ENCODE measurements around the gene PTPRN2.
"Not testable (repeated sequence)": the region's sequence is repeated elsewhere in the genome, so short reads cannot be mapped to it uniquely, and the experiment has no call there.

PTPRN2 gene

DNA sequence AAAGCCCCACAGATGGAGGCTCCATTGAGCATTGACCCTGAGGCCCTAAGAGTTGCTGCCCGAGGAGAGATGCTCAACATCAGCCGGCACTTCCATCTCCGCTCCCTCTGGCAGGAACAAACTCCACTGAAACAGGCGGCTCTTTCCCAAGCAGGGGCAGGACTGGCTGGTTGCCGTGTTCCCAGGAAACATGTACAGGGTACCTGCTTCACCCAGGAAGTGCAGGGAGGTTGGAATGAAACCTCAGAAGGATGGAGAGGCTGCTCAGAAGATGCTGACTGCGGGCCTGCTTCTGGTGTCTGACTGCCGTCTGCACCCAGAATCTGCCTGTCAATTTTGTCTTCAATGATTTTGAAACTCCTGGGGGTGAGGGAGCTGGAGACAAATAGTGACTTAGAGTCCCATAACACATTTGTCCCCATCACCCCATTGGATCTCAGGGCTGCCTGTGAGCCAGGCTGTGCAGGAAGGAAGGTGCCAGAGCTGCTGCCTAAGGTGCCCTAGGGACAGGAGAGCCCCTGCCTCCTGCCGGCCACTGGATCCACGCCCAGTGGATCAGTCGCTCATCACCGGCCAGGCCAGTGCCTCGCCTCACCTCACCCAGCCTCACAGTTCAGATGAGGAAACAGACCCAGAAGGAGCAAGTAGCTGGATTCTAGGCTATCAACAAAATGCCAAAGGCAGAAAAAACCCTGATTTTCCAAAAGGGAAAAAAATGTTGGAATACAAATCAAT lies 237.3 kb downstream of the PTPRN2 start:
- no peak for DNase-seq

DNA sequence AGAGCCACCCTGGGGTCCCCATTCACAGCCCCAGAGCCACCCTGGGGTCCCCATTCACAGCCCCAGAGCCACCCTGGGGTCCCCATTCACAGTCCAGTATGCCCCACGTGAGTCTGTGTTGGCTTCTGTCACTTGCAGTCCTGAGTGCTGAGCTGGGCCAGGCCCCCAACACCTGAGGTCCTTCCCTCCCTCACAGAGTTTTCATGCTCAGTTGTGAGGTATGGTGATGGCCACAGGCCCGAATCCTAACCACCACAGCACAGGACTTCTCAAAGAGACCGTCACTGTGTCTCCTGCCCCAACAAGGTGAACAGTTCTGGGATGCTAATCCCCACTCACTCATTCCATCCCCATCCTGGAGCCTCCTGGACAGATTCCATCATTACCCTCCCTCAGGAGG lies 239.2 kb downstream of the PTPRN2 start:
- DNase-seq: no peak

DNA sequence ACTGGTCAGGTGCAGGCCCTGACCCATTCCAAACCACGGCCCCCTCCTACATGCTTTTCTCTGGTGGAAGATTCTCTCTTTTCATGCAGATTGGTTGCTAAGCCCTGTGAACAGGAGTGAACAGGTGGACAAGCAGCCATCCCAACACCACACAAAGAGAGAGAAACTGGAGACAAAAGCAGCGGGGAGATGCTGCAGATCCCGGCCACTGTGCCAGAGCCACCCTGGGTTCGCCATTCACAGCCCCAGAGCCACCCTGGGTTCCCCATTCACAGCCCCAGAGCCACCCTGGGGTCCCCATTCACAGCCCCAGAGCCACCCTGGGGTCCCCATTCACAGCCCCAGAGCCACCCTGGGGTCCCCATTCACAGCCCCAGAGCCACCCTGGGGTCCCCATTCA lies 239.6 kb downstream of the PTPRN2 start:
- not testable (repeated sequence) for DNase-seq

DNA sequence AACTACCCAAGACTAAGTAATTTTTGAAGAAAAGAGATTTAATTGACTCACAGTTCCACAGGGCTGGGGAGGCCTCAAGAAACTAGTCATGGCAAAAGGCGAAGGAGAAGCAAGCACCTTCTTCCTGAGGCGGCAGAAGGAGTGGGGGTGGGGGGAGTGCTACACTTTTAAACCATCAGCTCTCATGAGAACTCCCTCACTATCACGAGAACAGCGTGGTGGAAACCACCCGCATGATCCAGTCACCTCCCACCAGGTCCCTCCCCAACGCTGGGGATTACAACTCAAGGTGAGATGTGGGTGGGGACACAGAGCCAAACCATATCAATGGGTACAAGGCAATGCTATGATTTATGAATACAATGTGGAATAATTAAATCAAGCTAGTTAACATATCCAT lies 241.9 kb downstream of the PTPRN2 start:
- DNase-seq: no peak

DNA sequence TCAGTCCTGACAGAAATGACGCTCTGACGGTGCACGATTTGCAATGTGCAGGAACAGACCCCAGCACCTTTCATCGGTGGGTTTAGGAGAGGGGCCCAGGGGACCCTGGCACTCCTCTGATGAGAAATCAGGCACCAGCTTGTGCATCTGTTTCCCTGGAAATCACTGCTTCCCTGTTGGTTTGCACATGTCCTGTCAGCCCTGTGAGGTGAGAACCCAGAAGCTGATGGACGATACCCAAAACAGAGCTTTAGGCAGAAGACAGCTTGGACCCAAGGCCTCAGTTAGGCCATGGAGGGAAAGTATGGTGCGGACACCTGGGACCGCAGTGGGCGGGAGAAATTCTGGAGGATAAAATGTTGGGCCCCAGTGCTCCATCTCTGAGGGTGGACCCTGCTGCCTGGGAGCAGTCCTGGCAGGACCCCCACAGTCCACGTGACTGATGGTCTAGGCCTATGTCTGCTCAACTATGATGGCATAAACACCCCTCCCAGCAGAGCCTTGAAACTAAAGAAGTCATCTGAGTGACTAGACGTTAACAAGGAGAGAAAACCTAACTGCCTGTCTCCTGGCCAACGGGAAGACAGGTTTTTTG lies 242.8 kb downstream of the PTPRN2 start:
- DNase-seq: no peak

DNA sequence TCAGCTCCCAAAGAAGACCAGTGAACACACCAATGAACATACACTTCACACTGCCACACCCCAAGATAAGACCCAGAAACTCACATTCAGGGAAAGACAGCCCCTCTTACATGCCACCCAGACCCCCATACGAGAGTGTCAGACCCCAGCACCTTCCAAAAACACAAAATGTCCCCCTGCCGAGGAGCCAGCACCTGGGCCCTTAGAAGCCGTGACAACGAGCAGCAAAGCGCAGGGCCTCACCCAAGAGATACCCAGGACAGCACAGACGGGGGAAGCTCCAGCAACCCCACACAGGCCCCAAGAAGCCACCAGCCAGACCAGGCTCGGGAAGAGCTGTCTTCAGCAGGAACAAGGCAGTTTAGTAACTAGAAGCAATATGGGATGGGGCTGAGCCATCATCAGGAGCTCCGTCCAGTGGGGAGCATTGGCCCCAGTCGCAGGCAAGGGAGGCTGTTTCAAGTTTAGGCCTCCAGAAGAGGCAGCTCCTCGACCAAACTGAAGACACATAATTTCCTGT lies 243.6 kb downstream of the PTPRN2 start:
- DNase-seq: no peak

DNA sequence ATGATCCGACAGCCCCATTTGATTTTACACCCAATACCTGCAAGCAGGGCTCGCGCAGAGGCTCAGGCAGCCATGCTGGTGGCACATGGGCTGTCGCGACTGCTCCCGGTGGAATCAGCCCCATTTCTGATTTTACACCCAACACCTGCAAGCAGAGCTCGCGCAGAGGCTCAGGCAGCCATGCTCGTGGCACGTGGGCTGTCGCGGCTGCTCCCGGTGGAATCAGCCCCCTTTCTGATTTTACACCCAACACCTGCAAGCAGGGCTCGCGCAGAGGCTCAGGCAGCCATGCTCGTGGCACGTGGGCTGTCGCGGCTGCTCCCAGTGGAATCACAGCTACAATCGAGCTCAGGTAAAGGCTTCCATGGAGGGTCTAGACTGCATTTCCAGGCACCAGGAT lies 244.1 kb downstream of the PTPRN2 start:
- no peak for DNase-seq

DNA sequence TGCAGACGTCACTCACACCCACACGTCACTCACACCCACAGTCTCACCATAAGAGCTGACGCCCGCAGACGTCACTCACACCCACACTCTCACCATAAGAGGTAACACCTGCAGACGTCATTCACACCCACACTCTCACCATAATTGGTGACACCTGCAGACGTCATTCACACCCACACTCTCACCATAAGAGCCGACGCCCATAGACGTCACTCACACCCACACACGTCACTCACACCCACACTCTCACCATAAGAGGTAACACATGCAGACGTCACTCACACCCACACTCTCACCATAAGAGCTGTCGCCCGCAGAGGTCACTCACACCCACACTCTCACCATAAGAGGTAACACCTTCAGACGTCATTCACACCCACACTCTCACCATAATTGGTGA lies 246.5 kb downstream of the PTPRN2 start:
- not testable (repeated sequence) for DNase-seq

DNA sequence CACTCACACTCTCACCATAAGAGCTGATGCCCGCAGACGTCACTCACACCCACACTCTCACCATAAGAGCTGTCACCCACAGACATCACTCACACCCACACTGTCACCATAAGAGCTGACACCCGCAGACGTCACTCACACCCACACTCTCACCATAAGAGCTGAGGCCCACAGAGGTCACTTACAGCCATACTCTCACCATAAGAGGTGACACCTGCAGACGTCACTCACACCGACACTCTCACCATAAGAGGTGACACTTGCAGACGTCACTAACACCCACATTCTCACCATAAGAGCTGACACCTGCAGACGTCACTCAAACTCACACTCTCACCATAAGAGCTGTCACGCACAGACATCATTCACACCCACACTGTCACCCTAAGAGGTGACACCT lies 250.7 kb downstream of the PTPRN2 start:
- DNase-seq: not testable (repeated sequence)

DNA sequence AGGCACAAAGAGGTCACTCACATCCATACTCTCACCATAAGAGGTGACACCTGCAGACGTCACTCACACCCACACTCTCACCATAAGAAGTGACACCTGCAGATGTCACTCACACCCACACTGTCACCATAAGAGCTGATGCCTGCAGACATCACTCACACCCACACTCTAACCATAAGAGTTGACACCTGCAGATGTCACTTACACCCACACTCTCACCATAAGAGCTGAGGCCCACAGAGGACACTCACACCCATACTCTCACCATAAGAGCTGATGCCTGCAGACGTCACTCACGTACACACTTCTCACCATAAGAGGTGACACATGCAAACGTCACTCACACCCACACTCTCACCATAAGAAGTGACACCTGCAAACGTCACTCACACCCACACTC lies 255.1 kb downstream of the PTPRN2 start:
- not testable (repeated sequence) for DNase-seq

DNA sequence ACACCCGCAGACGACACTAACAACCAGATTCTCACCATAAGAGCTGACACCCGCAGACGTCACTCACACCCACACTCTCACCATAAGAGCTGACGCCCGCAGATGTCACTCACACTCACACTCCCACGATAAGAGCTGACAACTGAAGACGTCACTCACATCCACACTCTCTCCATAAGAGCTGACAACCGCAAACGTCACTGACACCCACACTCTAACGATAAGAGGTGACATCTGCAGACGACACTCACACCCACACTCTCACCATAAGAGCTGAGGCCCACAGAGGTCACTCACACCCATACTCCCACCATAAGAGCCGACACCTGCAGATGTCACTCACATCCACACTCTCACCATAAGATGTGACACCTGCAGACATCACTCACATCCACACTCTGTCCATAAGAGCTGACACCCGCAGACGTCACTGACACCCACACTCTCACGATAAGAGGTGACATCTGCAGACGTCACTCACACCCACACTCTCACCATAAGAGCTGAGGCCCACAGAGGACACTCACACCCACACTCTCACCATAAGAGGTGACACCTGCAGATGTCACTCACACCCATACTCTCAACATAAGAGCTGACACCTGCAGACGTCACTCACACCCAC lies 255.7 kb downstream of the PTPRN2 start:
- not testable (repeated sequence) for DNase-seq

DNA sequence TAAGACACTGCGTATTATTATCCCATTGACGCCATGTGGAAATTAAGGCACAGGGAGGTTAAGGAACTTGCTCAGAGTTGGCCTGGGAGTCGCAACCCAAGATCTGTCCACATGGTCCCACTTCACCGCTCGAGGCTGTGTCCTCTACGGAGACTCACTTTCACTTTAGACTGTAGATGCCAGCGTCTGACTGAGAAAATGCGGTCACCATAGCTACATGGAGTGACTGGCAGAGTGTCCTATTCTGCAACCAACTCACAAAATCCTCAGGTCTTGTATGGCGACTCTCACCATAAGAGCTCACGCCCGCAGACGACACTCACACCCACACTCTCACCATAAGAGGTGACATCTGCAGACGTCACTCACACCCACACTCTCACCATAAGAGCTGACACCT lies 257.9 kb downstream of the PTPRN2 start:
- DNase-seq: no peak

DNA sequence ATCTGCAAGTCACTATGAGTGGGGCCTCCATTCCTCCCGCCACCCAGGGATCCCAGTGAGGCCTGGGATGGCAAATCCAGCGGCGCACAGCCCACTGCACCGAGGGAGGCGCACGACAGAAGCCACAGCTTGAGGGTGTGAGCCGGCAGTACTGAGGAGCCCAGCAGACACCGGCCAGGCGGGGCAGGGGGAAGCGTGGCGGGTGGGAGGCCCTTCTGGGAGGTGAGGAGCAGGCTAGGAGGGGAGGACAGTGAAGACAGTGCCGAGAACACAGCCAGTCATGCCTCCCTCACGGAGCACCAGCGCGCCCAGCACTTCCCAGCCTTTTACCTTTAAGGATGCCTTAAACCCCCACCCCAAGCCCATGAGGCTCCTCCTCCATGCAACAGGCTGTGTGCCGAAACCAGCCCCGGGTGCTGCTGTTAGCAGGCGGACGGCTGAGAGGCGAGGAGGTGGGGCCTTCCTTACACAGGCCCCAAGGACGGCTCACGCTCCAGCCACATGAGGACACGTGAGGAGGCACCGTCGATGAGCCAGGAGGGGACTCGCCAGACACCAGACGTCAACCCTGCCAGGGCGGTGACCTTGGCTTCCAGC lies 258.5 kb downstream of the PTPRN2 start:
- no peak for DNase-seq

DNA sequence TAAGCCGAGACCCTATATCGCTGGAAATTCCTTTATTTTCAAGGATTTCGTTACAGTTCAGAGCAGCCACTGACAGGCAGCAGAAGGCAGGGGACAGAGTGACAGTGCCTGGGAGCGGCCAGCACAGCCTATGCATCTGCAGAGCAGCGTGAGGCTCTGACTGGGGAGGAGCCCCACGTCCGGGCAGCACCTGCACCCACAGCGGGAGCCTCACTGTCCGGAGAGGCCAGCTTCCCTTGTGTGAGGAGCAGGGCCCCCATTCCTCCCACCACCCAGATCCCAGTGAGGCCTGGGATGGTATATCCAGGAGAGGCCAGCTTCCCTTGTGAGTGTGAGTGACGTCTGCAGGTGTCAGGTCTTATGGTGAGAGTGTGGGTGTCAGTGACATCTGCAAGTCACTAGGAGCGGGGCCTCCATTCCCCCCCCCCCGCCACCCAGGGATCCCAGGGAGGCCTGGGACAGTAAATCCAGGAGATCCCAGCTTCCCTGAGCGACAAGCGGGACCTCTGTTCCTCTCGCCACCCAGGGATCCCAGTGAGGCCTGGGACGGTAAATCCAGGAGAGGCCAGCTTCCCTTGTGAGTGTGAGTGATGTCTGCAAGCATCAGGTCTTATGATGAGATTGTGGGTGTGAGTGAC lies 259.1 kb downstream of the PTPRN2 start:
- no peak for DNase-seq

DNA sequence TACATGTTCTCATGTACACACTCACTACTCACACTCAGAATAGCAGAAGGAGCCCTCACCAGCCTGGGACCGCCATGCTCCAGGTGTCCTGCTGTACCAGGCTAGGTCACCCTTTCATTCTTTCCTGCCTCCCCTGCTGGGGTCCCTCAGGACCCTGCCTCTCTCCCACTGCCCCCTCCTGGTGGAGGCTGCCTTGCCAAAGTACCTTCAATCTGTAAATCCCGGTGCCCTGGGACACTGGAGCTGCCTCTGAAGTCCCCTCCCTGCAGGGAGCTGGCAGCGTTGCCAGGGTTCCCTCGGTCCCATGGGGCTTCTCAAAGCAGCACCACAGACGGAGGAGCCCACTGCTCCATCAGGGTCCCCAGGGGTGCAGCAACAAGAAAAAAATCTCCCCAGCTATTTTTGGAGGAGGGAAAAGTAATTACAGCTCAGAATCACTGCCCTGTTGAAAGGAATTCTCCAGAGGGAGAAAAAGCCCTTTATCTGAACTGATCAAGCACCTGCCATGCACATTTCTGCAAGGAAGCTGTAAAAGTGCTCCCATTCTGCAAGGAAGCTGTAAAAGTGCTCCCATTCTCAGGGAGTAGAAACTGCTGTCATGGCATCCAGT lies 259.9 kb downstream of the PTPRN2 start:
- no peak for DNase-seq

DNA sequence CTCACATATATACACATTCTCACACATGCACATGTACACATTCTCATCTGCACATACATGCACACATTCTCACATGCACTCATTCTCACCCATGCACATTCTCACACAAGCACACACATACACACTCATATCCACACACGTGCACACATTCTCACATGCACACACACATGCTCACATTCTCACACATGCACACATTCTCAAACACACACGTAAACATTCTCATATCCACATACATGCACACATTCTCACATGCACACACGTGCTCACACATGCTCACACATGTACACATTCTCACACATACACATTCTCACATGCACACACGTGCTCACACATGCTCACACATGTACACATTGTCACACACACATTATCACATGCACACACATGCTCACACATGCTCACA lies 260.6 kb downstream of the PTPRN2 start:
- no peak for DNase-seq

DNA sequence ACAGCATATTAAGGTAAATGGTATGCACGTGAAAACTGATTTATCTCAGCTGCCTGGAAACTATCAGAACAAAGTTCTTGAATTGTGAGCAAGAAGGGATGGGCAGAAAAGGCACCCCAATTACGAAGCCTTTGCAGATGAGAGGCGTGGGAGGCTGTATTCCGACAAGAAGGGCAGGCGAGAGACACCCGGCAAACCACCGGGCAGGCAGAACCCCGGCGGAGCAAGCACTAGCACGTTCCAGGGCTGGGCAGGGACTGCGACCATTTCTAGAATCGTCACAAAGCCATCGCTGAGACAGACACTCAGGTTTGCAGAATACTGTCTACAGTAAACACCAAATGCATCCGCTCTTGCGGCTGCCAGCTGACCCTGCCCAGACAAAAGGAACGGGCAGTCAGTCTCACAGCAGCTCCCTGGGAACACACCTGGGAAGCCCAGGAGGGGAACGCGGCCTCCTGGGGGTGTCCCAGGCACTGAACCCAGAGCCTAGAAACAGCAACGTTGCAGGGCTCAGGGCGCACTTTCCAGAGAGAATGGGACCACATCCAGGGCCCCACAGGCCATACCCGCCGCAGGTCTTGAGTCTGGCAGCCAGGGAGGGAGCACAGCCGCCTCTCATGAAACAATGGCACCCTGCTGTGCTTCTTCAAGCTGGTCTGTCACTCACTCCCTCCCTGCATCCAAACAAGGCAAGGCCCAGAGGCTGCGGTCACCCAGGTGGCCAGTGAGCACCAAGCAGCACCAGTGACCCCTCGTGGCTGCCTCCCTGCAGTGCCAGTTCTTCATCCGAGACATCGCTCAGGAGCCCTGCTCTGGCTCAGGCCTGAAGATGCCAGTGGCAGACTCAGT lies 261.9 kb downstream of the PTPRN2 start:
- DNase-seq: peak; percentile 12

DNA sequence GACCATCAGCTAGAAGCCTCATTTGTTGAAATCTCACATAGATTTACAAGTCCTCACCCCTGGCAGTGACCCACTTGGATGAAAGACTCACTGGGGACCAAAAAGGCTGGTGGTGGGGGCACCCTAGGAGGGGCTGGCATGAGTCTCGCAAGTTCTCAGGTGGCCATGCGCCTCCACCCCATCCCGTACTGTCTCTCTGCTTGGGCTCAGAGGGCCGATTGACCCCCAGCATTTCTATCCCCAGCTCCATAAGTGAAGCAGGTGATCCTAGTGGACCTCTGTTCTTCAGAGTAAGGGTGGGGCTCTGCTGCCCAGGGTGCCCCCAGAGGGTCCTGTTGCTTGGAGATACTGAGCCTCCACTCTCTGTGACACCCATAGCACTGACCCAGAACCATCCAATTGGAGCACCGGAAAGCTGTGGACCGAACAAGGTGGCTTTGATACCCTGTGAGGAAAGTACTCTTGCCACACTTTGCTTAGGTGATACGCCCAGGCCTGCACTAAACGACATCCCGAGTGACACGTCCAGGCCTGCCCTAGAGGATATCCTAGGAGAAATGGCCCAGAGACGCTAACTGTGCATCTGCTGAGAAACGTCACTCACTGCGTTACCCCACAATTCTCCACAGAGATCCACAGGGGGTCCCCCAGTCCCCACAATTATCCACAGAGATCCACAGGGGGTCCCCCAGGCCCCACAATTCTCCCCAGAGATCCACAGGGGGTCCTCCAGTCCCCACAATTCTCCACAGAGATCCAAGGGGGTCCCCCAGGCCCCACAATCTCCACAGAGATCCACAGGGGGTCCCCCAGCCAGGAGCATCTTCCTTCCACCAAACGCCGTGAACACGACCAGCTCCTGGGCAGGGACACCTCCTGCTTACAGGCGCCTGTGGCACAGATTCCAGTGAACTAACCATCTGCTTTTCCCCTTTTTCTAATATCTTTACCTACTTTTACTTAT lies 262.9 kb downstream of the PTPRN2 start:
- no peak for DNase-seq

DNA sequence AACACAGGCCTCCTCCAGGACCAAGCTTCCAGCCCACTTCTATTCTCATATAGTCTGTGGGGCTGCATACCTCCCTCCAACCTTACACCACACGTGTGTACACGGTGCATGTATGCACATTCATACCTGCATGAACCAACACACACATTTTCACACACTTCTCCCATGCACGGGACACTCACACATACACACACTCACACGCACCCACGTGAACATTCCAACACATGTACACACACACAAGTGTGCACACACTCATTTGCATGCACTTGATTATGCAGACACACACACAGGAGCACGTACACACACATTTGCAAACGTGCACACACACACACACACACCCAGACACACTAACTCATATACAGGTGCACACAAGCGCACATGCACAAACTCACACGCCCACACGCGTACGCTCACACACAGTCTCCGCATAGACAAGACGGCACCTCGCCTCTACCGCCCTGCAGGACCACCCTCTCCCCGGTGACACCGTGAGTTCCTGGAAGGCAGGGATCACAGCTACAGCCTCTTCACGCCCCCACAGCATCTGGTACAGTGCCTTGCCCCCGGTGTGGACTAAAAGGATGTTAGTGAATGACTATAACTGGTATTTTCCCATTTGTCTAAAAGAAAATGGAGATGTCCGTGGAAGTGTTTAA lies 263.8 kb downstream of the PTPRN2 start:
- DNase-seq: no peak

All from right kidney (tissue), 1 donor.